ENCODE data around the gene RMDN3. TPM values are rescaled to one million over a fixed set of nuclear protein-coding genes. Genes with fewer than 3 reads are reported as not detected.

The RMDN3 gene
- total RNA-seq, 1 donor from 2014 or later: 6.0 TPM

DNA sequence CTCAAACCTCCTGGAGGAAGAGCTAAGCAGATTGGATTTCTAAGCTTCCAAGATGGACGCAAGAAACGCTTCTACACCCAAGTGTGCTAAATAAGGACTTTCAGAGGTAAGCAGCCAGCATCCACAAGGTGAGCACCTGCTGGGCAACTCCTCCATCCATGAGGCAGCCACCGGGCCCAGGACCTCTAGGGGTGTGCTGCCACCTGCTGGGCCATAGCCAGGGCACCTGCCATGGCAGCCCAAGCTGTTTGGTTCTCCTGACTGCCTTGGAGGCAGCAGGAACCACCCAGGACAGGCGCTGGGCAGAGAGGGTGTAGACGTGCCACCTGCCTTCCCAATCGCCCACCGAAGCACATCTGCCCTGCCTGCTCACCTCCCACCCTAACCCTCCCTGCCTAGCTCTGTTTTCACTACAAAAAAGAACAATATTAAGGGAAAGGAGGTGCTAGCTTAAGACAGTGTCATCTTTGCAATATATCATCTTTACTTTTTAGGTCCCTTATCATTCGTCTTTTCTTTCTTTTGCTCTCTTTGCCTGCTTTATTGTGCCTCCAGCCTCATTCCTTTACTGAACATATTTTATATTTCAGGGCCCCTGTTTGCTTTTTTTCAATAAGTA is 27.7 kb upstream of the RMDN3 start:
- Histone ChIP-seq H3K4me3 (no peak overlapping the region), H3K9me3 (no peaks in the 10 kb centered on the region), H3K27ac (no peak overlapping the region), H3K27me3 (no peaks in the 10 kb centered on the region), H3K36me3 (peaks cover 17 to 20% of the 10 kb centered on the region in 2 donors), H3K4me1 (peaks cover 0 to 1% of the 10 kb centered on the region in 2 donors)
- DNase-seq (ENCODE audit: low spot score in 2 of 2): no peak
- TF ChIP-seq, protein P1, sequence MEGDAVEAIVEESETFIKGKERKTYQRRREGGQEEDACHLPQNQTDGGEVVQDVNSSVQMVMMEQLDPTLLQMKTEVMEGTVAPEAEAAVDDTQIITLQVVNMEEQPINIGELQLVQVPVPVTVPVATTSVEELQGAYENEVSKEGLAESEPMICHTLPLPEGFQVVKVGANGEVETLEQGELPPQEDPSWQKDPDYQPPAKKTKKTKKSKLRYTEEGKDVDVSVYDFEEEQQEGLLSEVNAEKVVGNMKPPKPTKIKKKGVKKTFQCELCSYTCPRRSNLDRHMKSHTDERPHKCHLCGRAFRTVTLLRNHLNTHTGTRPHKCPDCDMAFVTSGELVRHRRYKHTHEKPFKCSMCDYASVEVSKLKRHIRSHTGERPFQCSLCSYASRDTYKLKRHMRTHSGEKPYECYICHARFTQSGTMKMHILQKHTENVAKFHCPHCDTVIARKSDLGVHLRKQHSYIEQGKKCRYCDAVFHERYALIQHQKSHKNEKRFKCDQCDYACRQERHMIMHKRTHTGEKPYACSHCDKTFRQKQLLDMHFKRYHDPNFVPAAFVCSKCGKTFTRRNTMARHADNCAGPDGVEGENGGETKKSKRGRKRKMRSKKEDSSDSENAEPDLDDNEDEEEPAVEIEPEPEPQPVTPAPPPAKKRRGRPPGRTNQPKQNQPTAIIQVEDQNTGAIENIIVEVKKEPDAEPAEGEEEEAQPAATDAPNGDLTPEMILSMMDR (IDR thresholded peaks at IDR 0.05): peak in 2 of 3 experiments; percentile 8 to 29
- intact Hi-C loops (cut with DNase I): no loop called here

DNA sequence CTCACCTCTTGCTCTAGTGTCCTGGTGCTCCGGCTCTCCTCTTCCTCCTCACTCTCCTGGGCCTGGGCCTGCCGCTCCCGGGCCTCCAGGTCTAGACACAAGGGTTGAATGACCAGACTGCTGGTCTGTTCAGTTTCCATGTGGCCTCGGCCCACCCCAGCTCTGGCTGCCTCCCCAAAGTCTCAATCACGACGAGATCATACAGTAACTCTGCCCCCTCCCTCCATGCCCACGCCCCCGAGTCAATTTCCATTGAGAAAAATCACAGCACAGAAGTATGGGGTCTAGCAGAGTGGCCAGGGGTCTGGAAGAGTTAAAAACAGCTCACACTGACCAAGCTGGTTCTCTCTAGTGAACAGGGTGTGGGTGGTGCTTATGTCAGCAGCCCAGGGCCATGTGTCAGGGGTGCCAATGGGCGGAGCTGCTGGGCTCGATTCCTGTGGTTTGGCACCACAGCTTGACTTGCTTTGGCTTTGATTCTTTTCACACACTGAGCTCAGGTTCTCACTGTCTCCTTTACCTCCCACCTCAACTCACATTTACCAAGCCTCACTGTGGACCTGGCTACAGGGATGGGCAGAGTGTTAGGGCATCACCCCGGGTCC is 21.6 kb upstream of the RMDN3 start:
- DNase-seq (ENCODE audit: low spot score in 2 of 2): no peak
- H3K4me3 ChIP-seq: no peak overlapping the region
- no peaks in the 10 kb centered on the region for H3K4me1 ChIP-seq
- intact Hi-C loops (cut with DNase I): no loop called here
- H3K27me3 ChIP-seq: no peaks in the 10 kb centered on the region
- TF ChIP-seq, protein P1 (IDR thresholded peaks at IDR 0.05): no peak
- H3K9me3 ChIP-seq: no peaks in the 10 kb centered on the region
- H3K36me3 ChIP-seq: peaks cover 68 to 73% of the 10 kb centered on the region in 2 donors
- no peak overlapping the region for H3K27ac ChIP-seq

DNA sequence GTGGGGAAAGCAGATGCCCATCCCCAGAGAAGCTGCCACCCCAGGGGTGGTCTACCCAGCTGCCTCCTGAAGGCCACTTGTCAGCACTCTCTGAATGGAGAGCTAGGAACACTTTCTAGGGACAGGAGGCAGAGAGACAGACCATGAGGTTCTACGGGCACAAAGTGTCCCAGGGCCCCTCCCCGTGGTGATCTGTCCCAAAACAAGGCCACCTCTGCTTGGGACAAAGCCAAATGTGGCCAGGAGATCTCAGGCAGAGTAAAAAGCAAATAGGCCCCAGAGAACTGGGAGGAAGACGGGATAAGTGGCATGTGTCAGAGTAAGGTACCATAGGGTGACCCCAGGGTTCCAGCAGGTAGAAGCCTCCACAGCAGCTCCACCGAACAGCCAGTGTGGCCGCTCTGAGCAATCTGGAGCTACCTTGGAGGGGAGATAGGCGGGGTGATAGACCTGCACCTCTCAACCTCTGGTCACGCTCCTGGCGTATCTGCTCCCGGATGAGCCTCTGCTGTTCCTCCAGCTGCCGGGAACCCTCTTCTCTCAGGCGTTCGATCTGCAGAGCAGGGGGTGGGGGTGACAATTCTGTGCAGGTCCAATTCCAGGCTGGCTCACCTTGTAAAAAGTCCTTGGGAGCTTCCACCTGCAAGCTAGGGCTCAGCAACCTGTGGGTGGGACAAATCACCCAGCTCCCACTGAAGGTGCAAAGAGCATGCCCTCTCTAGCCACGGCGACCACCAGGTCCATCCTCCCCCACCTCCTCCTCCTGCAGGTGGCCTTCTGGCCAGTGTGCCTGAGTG is 20.9 kb upstream of the RMDN3 start:
- TF ChIP-seq, protein P1 (IDR thresholded peaks at IDR 0.05): no peak
- intact Hi-C loops (cut with DNase I): no loop called here
- Histone ChIP-seq H3K36me3 (peaks cover 68 to 76% of the 10 kb centered on the region in 2 donors), H3K4me3 (no peak overlapping the region), H3K4me1 (no peaks in the 10 kb centered on the region), H3K27ac (no peak overlapping the region), H3K9me3 (no peaks in the 10 kb centered on the region), H3K27me3 (no peaks in the 10 kb centered on the region)
- DNase-seq (ENCODE audit: low spot score in 2 of 2): no peak

DNA sequence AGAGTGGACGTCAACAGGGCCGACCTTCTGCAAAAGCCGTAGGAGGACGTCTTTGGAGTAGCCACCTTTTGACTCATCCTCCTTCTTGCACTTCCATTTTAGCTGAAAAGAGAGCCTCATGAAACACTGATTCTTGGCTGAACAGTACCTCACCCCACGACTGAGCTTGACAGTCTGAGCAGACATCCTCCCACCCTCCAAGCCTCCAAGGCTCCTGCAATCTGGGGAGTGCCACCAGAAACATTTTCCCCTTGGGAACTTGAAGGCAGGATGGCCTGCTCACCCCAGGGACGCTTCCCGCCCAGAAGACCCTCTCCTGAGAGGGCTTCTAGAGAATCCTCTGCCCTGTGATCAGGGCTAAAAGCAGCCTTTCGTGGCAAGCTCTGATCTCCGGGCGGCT is 20.0 kb upstream of the RMDN3 start:
- H3K27me3 ChIP-seq: no peaks in the 10 kb centered on the region
- peaks cover 68 to 76% of the 10 kb centered on the region in 2 donors for H3K36me3 ChIP-seq
- H3K4me3 ChIP-seq: no peak overlapping the region
- DNase-seq (ENCODE audit: low spot score in 2 of 2): no peak
- no peak overlapping the region for H3K27ac ChIP-seq
- no peaks in the 10 kb centered on the region for H3K9me3 ChIP-seq
- intact Hi-C loops (cut with DNase I): no loop called here
- TF ChIP-seq, protein P1 (IDR thresholded peaks at IDR 0.05): no peak
- H3K4me1 ChIP-seq: no peaks in the 10 kb centered on the region

DNA sequence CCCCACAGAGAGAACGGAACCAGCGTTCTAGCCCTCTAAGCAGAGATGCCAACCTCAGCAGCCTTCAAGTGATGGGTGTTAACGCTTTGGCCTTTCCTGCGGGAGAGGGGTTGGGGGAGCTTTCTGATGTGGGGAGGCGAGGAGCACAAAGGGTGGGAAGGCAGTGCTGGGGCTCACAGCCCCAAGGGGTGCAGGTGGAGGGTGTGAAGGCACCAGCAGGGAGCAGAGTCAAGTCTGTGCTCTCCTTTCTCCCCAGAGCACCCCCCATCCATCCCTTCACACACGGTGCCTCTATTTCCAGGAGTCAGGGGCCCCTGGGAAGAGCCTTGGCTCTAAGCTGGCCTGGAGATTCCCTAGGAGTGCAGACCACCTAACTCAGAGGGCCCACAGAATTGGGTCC is 18.8 kb upstream of the RMDN3 start:
- Histone ChIP-seq H3K27me3 (no peaks in the 10 kb centered on the region), H3K27ac (no peak overlapping the region), H3K4me1 (no peaks in the 10 kb centered on the region), H3K36me3 (peaks cover 60 to 69% of the 10 kb centered on the region in 2 donors), H3K4me3 (no peak overlapping the region), H3K9me3 (no peaks in the 10 kb centered on the region)
- DNase-seq (ENCODE audit: low spot score in 2 of 2): no peak
- intact Hi-C loops (cut with DNase I): no loop called here
- TF ChIP-seq, protein P1 (IDR thresholded peaks at IDR 0.05): no peak
